GM18909 (cell line): ENCODE results near the gene MLXIP.

Source experiments
- ATAC-seq: cut with Tn5 transposase; IDR thresholded peaks from one replicate; pipeline ENCODE4 v1.9.1; 2021; ENCODE audit warnings: mild to moderate bottlenecking; ENCODE audit not compliant: unreplicated experiment, poor library complexity

MLXIP gene

DNA sequence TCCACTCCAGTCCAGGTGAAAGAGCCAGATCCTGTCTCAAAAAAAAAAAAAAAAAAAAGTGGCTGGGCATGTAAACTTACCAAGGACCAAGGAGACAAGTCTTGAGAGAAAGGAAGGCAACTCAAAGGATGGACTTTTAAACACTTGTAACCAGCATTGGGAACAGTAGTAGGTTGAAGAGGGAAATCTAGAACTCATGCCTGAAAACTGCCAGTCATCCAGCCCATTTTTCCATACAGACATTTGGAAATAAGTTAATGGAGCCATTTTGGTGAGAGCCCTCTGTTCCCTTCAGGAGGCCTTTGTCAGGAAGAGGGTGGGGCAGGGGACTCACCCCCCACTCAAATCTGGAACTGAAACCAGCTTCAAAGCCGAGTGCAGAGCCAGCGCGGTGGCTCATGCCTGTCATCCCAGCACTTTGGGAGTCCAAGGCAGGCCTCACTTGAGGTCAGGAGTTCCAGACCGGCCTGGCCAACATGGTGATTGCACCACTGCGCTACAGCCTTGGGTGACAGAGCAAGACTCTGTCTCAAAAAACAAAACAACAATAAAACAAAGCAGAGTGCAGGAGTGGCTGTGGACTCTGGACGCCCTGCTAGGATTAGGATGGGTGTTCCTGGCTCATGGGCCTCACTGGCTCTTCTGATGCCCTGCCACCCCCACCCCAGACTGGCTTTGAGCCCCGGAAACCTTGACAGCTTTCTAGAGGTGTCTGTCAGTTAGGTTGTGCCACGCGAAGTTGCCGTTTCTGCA, 1.6 kb upstream of the MLXIP start:
- no peak for ATAC-seq

DNA sequence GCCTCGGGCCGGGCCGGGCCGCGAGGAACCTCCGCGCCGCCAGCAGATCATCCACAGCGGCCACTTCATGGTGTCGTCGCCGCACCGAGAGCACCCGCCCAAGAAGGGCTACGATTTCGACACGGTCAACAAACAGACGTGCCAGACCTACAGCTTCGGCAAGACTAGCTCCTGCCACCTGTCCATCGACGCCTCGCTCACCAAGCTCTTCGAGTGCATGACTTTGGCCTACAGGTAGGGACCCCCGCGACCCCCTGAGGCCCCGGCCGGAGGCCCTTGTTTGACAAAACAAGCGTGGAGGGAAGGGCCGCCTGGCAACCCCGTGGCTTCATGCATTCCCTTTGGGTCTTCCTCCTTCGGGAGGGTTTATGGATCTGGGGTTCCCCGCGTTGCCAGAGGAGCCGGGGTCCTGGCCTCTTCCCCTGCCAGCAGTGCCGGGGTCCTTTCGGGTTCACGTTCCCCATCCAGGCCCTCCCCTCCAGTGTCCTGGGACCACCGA, 526 bp downstream of the MLXIP start:
- ATAC-seq: no peak

DNA sequence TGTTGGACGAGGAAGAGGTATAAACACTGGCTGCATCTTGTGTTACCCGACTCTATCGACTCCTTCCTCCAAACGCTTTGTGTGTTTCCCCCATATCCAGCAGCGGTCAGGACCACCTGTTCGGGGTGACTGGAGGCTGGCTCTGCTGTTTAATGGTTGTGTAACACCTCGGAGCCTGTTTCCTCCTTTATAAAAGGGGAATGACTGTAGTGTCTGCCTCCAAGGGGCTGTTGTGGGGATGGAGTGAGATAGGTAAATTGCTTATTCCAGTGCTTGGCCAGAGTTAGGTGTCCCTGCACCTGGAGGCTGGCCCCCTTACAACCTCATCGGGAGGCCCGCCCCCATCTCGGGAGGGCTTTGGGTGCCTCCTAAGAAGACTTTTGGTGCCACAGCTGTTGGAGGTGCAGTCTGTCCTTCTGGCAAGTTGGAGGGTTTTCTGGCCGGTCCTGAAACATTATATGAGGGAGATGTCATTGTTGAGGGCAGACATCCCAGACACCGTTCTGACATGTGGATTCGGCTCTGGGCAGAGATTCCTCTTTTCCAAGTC, 1.1 kb downstream of the MLXIP start:
- ATAC-seq: no peak

DNA sequence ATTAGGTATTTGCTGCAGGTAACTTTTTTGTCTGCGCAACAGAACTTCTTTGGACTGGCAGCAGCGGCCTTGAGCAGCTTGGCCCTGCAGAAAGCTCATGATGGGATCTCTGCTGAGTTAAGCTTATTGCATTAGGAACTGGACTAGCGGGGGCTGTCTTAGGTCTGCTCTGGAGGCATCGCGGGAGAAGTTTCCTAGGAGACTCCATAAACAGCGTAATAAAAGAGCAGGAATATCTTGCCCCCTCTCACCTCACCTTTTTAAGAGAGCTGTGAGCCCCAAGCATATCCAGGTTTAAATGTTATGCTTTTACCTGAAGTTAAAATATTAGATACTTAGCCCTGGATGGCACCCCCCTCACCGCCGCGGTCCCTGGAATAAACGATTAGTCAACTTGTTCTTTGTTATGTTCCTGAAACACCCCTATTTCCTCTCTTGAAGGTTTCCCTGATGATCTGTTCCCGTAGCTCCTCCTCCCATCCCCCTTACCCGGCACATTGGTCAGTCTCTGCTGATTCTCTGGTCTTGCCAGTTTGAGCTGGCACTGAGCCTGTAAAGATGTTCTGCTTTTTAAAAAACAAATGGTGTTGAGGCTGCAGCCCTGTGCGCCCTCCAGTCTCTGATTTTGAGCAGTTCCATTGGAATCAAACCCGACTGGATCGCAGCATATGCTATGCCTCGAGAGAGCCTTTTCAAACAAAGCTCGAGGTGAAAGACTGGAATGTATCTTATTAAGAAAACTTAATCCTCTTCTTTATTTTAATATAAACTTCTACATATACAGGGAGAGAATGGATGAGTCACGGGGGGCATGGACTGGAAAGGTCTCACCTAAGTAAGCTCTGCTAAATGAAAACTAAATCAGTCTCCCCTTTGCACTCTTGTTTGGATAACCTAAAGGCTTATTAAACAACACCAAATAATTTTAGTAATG, 1.9 kb downstream of the MLXIP start:
- no peak for ATAC-seq

DNA sequence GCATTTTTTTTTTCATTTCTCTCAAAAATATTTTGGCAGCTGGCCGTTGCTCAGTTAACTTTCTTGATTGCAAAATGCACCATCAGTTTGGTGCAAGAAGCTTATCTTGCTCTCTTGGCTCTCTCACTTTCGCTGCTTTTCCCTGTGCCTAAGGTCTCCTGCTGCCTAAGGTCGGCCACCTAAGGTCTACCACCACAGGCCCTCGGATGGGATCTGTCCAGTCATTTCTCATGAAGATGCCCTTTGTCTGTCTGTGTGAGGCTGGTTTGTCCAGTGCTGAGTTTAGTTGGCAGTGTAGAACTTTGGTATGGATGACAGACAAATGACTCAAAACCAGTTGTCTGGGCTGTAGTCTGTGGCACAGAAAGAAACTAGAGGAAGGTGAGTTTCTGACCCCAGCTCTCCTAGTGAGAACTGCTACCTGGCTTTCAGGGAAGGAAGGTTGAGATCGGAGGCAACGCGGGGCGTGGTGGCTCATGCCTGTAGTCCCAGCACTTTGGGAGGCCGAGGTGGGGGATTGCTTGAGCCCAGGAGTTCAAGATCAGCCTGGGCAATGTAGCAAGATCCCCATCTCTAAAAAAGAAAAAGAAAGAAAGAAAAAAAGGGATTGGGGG, 2.6 kb downstream of the MLXIP start:
- no peak for ATAC-seq

DNA sequence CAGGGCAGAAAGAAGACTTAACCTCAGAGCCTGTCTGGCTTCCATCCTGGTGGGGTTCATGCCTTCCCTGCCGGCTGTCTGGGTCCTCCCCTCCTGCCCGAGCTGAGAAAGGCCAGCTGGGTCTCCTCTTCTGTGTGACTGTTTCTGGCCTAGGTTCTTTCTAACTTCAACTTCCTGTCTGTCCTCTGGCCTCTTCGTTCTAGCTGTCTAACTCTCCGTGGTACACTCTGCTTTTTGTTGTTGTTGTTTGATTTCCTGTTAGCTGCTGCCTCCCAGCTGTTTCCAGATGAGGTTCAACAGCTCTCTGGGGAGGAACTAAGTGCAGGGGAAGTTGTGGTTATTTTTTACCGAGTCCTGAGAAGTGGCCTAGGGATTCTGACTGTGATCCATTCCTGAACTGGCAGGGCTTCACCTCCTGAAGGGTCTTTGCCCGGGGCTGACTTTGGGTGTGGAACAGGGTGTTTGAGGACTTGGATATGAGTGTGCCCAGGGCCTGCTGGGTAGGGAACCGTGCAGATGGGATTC, 3.2 kb downstream of the MLXIP start:
- ATAC-seq: peak; percentile 42

DNA sequence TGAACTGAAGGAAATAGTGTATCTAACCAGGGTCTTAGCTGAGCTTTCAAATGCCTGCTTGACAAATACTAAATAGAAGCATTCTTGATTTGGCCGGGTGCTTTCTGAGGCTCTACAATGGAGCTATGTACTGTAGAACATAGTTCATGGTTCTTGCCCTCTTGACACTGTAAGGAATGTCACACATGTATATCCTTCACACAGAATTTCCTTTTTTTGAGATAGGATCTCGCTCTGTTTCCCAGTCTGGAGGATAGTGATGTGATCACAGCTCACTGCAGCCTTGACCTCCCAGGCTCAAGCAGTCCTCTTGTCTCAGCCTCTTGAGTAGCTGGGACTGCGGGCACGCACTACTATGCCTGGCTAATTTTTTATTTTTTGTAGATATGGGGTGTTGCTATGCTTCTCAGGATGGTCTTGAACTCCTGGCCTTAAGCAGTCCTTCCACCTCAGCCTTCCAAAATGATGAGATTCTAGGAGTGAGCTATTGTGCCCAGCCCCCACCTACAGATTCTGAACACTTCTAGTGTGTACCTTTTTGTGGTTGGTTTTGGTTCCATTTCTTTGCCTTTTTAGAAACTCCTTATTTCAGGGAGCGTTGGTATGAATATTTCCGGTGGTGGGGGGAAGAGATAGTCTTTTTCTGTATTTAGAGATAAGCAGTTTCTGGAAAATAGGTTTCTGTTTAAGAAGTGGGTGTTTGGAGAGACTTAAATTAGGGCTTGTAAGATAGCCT, 4.2 kb downstream of the MLXIP start:
- no peak for ATAC-seq

DNA sequence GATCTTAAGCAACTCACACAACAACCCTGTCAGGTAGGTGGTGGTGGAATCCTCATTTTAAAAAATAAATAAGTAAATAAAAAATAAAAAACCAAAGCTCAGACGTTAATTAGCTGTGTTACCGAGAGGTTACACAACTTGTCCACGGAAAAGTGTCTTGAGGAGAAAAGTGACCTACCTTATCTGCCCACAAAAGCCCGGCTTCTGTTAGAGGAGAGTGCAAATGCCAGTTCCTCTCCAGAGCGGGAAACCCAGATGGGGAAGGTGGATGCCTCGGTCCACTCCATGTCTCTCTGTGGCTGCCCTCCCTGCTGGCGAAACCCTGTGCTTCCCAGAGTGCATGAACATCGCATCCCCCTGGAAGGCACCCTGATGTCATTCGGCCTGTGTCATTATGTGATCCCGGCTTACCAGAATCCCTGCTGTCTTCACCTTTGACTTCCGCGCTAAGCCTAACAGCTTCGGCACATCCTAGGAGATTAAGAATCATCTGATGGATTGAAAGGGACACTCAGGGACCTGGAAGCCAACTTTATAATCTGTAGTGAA, 6.4 kb downstream of the MLXIP start:
- ATAC-seq: no peak

DNA sequence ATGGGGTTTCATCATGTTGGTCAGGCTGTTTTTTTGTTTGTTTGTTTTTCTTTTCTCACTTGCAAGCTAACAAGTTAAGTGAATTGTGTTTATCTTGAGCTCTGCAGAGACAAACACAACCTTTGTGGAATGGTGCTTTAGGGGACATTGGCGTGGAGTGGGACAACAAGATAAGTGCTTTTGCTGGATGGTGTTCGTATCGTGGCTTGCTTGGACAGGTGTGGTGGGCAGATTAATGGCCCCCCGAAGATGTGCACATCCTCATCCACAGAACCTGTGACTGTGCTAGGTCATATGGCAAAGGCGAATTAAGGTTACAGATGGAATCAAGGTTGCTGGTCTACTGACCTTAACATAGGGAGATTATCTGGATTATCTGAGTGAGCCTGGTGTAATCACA, 7.0 kb downstream of the MLXIP start:
- ATAC-seq: no peak

DNA sequence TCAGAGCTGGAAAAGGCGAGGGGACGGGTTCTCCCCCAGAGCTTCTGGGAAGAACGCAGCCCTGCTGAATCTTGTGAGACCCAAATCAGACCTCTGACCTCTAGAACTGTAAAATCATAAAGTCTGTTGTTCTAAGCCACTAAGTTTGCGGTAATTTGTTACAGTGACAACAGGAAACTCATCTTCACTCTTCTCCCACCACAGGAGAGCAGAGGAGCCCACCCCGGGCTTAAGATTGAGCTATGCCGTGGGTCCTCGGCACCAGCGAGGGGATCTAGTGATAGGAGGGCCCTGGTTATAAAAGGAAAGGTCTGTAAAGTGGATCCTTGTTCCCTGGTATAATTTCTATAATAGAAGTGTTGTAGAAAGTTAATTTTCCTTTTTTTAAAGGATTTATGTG, 7.6 kb downstream of the MLXIP start:
- no peak for ATAC-seq

DNA sequence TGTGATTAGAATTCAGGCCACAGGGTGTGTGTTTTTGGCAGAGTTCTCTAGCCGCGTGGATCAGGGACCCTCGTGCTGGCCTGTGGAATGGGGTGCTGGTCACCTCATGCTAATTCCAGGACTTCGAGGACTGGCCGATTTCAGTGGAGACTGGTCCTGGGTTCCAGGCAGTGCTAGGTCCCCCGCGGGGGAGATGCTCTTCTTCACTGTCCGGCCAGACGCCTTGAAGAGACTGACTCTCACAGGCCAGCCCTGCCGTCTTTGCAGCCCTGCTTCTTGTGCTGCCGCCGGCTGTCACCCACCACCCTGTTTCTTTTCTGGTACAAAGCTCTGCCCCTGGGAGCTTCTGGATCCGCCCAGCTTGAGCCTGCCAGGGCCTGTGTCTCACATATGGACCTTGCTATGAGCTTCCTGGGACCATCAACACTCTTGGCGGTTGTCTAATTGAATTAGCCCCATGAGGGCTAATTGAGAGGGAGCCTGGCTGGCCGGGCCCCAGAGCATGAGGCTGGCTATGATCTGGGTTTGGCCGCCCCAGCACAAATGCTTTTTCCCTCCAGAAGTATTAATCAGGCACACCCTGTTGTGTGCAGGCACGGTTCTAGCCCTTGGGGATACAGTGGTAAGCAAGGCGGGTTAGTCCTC, 8.2 kb downstream of the MLXIP start:
- ATAC-seq: no peak

DNA sequence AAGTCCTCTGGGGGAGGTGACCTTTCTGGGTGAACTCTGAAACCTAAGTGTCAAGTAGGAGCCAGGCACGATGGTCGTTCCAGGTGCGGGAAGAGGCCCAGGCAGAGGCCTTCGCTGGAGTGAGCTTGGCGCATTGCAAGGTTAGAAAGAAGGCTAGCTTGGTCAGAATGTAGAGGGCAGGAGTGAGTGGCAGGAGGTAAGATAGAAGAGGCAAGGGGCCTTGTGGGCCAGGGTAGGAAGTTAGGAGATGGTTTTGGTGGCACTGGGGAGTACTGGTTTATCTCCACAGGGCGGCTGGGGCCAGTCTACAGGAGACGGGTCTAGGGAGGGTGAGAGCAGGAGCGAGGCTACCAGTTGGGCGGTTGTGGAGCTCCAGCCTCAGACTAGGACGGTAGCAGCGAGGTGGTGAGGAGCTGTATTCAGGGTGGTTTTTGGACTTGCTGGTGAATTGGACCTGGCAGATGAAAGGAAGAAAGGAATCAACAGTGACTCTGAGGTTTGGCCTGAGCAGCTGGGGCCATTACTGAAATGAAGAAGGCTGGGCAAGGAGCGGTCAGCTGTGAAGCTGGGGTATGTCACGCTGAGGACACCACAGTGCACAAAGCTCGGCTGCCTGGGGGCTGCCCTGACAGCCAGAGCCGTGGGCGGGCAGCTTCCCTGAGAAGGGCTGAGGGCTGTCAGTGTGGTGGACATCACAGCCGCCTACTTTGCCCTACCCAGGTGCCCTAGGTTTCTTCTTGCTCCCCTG, 9.0 kb downstream of the MLXIP start:
- ATAC-seq: no peak

DNA sequence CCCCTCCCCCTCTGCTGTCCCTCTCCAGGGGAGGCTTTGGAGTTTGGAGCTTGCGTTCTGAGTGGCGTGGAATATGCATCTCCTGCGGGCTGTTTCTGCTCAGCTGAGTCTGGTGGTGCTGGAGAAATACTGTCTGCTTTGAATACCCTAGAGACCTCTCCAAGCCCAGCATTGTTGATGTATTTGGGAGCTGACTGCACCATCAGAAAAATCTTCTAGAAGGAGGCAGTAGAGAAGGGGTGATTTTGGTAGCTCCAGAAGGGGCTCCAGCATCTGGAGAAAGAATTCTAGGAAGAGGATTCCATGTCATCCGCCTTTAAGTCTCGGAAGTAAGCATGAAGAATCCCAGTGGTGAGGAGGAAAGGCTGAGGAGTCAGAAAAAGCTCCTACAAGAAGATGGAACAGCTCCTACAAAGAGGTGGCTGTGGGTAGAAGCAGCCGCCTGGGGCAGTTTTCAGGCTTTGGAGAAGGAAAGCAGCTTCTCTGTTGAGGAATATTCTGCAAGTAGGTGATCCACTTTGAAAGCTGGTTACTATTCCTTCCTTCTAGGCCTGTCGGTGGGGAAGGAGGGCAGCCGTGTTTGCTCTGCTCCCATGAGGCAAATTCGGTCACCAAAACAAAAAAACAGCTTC, 9.7 kb downstream of the MLXIP start:
- no peak for ATAC-seq

DNA sequence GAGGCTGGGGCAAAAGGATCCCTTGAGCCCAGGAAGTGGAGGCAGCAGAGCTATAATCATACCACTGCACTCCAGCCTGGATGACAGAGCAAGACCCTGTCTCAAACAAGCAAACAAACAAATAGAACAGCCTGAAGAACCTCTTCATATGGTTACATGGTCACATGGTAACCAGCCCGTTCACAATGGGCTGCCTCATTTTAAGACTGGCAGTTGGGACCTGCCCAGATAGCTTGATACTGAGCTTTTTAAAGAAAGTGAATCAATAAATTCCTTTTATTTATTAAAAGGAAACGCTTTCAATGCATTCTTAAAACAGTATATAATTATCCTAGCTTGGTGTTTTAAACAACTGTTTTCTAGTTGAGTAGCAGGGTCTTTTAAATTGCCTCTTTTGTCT, 10.5 kb downstream of the MLXIP start:
- ATAC-seq: no peak

DNA sequence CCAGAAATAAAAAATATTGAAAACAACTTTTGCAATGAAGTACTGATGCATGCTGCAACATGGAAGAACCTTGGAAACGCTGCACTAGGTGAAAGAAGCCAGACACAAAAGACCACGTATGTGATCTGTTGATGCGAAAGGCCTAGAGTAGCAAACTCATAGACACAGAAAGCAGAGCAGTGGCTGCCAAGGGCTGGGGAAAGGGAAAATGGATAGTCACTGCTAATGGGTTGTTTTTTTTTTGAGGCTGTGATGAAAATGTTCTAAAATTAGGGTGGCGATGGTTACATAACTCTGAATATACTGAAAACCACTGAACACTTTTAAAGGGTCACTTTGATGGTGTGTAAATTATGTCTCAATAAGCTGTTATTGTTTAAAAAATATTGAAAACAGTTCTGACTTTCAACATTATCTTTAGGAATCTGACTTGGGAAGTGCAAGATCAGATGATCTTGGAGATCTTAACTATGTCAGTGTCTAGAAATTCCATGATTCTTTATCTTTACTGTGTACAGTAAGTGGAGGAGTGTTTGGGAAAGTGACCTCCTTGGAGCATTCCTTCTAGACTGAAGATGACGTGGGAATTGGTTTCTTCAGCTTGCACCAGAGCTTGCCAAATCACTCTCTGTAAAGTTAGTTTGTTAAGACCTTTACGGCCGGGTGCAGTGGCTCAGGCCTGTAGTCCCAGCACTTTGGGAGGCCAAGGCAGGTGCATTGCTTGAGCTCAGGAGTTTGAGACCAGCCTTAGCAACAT, 12.4 kb downstream of the MLXIP start:
- no peak for ATAC-seq

DNA sequence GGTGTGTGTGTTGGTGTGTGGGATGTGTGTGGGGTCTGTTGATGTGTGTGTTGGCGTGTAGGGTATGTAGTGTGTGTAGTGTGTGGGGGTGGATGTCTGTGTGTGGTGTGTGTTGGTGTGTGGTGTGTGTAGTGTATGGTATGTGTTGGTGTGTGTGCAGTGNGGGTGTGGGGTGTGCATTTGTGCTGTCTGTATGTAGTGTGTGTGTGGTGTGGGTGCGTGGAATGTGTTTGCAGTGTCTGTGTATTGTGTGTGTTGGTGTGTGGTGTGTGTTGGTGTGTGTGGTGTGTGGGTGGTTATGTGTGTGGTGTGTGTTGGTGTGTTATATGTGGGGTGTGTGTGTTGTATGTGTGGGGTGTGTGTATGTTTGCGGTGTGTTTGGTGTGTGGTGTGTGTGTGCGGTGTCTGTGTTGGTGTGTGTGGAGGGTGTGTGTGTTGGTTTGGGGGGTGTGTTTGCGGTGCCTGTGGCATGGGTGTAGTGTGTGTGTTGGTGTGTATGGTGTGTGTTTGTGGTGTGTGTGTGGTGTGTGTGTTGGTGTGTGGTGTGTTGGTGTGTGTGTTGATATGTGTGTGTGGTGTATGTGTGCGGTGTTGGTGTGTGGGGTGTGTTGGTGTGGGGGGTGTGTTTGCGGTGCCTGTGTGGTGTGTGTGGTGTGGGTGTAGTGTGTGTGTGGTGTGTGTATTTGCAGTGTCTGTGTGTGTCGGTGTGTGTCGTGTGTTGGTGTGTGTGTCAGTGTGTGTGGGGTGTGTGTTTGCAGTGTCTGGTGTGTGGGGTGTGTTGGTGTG, 14.7 kb downstream of the MLXIP start:
- no peak for ATAC-seq
